ENCODE data around the gene HLA-DMA. TPM values are rescaled to one million over a fixed set of nuclear protein-coding genes. Genes with fewer than 3 reads are reported as not detected.

HLA-DMA gene
- total RNA-seq, 1 experiment from 2014 or later, result 451 TPM

DNA sequence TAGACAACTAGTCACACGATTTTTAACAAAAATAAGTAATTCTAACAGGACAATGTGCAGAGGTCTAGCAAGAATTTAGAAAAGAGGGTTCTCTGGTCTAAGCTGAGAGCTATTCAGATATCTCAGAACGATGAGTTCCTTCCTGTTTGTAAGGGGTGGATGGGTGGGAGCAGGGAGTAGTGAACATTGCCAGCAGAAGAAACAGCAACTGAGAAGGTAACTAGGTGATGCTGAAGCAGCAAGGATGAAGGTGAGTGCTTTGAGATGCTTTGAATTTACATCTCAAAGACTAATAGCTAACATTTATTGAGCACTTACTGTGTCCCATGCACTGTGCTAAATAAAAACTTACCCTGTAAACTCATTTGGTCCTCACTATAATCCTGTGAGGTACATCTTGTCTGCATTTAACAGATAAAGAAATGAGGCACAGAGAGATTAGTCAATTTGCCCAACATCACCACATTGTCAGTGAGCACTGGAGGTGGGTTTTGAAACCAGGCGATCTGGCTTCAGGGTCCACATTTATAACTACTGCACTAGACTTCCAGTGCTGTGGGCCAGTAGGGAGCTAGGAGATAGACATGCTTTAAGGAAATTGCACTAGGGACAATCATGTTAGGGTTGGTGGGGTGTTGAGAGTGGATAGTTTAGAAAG is 31.2 kb upstream of the HLA-DMA start:
- Histone ChIP-seq H2AFZ (ENCODE audit: low read length) (no peak overlapping the region), H4K20me1 (ENCODE audit: insufficient read depth, low read depth, low read length) (peaks cover 30% of the 10 kb centered on the region), H3K9ac (ENCODE audit: low read length) (no peak overlapping the region), H3K79me2 (ENCODE audit: low read length) (no peaks in the 10 kb centered on the region), H3K4me3 (ENCODE audit: low read length) (no peak overlapping the region), H3K9me2 (replicated peaks; ENCODE audit: insufficient read depth, low read length) (no peaks in the 10 kb centered on the region), H3K4me1 (ENCODE audit: low read length) (peaks cover 33% of the 10 kb centered on the region), H3K4me2 (ENCODE audit: low read depth, low read length, poor library complexity, severe bottlenecking) (no peak overlapping the region), H3K36me3 (ENCODE audit: insufficient read depth, low read length) (peaks cover 24% of the 10 kb centered on the region), H3K27me3 (ENCODE audit: low read length) (no peaks in the 10 kb centered on the region), H3K27ac (ENCODE audit: low read length) (peak overlapping the region; percentile 56), H3K9me3 (ENCODE audit: low read length) (no peaks in the 10 kb centered on the region)
- DNase-seq, result peak; percentile 66

DNA sequence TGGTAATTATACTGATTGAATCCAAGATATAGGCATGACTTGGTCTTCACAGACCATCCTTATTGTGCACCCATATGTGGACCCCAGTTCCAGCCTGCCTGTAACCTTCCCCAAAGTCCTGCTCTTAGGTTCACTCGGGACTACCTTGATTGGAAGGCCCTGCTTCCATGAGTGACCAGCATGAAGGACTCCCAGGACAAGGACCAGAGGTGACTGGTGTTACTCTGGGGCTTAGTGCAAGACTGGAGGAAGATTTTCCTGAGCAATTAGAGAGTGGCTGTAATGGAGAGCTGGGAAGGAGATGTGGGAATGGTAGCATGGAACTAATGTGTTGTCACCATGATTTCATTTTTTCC is 30.6 kb upstream of the HLA-DMA start:
- Histone ChIP-seq H4K20me1 (ENCODE audit: insufficient read depth, low read depth, low read length) (peaks cover 33% of the 10 kb centered on the region), H3K36me3 (ENCODE audit: insufficient read depth, low read length) (peaks cover 29% of the 10 kb centered on the region)

DNA sequence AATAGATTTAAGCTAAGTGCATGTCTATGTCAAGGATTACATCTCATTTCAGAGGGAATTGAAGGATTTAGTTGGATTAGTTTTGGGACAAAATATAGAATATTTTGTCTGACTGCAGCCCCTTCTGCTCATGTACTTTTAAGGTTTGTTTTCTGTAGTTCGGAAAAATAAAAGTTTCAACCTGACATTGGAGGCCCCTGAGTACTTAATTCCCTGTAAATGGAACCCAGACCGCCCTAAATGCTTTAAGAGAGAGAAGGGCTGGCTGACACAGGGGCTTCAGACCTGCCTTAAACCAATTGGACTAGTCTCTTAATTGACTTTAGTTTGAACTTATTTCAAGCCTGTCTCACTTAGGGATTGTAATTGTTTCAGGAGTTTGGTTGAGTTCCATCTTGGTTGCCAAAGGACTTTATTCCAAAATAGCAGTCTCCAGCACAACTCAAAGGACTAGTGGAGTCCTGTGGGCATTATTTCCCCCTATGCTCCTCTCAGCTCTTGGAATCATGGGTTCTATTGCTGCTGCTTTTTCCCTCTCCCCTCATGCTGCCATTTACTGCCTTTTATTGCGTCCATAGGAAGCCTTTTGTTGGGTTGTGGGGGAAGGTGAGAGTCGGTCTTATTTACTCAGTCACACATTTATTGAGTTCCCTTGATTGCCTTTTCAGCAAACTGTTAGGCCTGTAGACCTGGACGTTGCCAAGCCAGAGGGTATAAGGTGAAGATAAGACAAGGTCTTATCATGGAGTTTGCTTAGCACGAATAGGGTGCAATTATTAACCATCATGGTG is 30.0 kb upstream of the HLA-DMA start:
- Histone ChIP-seq H4K20me1 (ENCODE audit: insufficient read depth, low read depth, low read length) (peaks cover 39% of the 10 kb centered on the region), H3K9ac (ENCODE audit: low read length) (no peak overlapping the region), H3K4me3 (ENCODE audit: low read length) (no peak overlapping the region), H2AFZ (ENCODE audit: low read length) (no peak overlapping the region), H3K27ac (ENCODE audit: low read length) (peak overlapping the region; percentile 56), H3K79me2 (ENCODE audit: low read length) (no peaks in the 10 kb centered on the region), H3K4me1 (ENCODE audit: low read length) (peaks cover 33% of the 10 kb centered on the region), H3K36me3 (ENCODE audit: insufficient read depth, low read length) (peaks cover 35% of the 10 kb centered on the region), H3K27me3 (ENCODE audit: low read length) (no peaks in the 10 kb centered on the region), H3K9me3 (ENCODE audit: low read length) (no peaks in the 10 kb centered on the region), H3K9me2 (replicated peaks; ENCODE audit: insufficient read depth, low read length) (no peaks in the 10 kb centered on the region), H3K4me2 (ENCODE audit: low read depth, low read length, poor library complexity, severe bottlenecking) (no peak overlapping the region)
- peak; percentile 73 for DNase-seq

More for the DNA sequence above, 30.6 kb upstream of the HLA-DMA start:
- H3K9ac ChIP-seq (ENCODE audit: low read length), result no peak overlapping the region
- peak; percentile 65 for DNase-seq
- no peaks in the 10 kb centered on the region for H3K9me2 ChIP-seq (replicated peaks; ENCODE audit: insufficient read depth, low read length)
- H3K27ac ChIP-seq (ENCODE audit: low read length), result peak overlapping the region; percentile 56
- no peaks in the 10 kb centered on the region for H3K27me3 ChIP-seq (ENCODE audit: low read length)
- no peak overlapping the region for H3K4me3 ChIP-seq (ENCODE audit: low read length)
- H2AFZ ChIP-seq (ENCODE audit: low read length), result no peak overlapping the region
- no peaks in the 10 kb centered on the region for H3K9me3 ChIP-seq (ENCODE audit: low read length)
- H3K4me1 ChIP-seq (ENCODE audit: low read length), result peaks cover 33% of the 10 kb centered on the region
- no peak overlapping the region for H3K4me2 ChIP-seq (ENCODE audit: low read depth, low read length, poor library complexity, severe bottlenecking)
- H3K79me2 ChIP-seq (ENCODE audit: low read length), result no peaks in the 10 kb centered on the region

DNA sequence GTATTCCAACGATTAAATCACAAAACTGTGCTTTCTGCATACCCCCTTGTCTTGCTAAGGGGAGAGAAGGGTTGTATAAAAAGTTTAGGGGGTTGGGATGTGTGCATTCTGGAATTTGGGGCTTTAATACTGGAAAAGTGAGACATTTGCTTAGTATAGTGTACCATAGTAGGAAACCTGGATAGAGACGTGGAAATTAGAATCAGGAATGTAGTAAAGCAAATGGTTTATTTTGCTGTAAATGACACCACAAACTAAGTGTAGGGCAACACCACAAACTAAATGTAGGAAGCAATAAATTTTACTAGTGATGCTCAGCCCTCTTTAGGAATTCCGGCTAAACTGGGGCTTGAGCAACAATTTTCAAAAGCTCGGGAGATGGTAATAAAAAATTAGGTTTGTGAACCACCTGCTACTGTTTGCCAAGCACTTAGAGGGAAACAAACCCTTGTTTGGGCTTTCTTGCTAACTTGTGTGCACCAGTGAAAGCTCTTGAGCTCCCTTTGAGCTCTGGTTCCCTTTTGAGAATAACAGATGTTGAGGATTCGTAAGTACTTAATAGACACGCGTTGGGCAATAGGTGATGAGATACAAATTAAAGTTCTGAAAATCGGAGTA is 29.3 kb upstream of the HLA-DMA start:
- H3K9me2 ChIP-seq (replicated peaks; ENCODE audit: insufficient read depth, low read length), result no peaks in the 10 kb centered on the region
- H3K9me3 ChIP-seq (ENCODE audit: low read length), result no peaks in the 10 kb centered on the region
- peaks cover 42% of the 10 kb centered on the region for H3K36me3 ChIP-seq (ENCODE audit: insufficient read depth, low read length)
- peak overlapping the region; percentile 56 for H3K27ac ChIP-seq (ENCODE audit: low read length)
- no peak overlapping the region for H3K4me3 ChIP-seq (ENCODE audit: low read length)
- H2AFZ ChIP-seq (ENCODE audit: low read length), result no peak overlapping the region
- H3K27me3 ChIP-seq (ENCODE audit: low read length), result no peaks in the 10 kb centered on the region
- H3K9ac ChIP-seq (ENCODE audit: low read length), result no peak overlapping the region
- H3K79me2 ChIP-seq (ENCODE audit: low read length), result peaks cover 6% of the 10 kb centered on the region; the same call in 1 of the 2 replicates
- H3K4me1 ChIP-seq (ENCODE audit: low read length), result peaks cover 39% of the 10 kb centered on the region
- peaks cover 46% of the 10 kb centered on the region for H4K20me1 ChIP-seq (ENCODE audit: insufficient read depth, low read depth, low read length)
- DNase-seq, result peak; percentile 85
- no peak overlapping the region for H3K4me2 ChIP-seq (ENCODE audit: low read depth, low read length, poor library complexity, severe bottlenecking)

DNA sequence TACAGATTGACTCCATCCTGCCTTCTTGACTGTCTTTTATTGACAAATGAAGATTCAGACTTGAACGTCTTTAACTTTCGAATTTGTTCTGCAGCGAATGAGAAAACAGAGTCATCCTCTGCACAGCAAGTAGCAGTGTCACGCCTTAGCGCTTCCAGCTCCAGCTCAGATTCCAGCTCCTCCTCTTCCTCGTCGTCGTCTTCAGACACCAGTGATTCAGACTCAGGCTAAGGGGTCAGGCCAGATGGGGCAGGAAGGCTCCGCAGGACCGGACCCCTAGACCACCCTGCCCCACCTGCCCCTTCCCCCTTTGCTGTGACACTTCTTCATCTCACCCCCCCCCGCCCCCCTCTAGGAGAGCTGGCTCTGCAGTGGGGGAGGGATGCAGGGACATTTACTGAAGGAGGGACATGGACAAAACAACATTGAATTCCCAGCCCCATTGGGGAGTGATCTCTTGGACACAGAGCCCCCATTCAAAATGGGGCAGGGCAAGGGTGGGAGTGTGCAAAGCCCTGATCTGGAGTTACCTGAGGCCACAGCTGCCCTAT is 27.7 kb upstream of the HLA-DMA start:
- peak; percentile 57 for DNase-seq
- Histone ChIP-seq H3K4me1 (ENCODE audit: low read length) (peaks cover 53% of the 10 kb centered on the region), H3K9me3 (ENCODE audit: low read length) (no peaks in the 10 kb centered on the region), H3K27ac (ENCODE audit: low read length) (no peak overlapping the region), H2AFZ (ENCODE audit: low read length) (no peak overlapping the region), H3K27me3 (ENCODE audit: low read length) (no peaks in the 10 kb centered on the region), H3K4me3 (ENCODE audit: low read length) (no peak overlapping the region), H3K9ac (ENCODE audit: low read length) (no peak overlapping the region), H3K4me2 (ENCODE audit: low read depth, low read length, poor library complexity, severe bottlenecking) (no peak overlapping the region), H3K79me2 (ENCODE audit: low read length) (peaks cover 20% of the 10 kb centered on the region), H3K9me2 (replicated peaks; ENCODE audit: insufficient read depth, low read length) (no peaks in the 10 kb centered on the region), H4K20me1 (ENCODE audit: insufficient read depth, low read depth, low read length) (peaks cover 63% of the 10 kb centered on the region), H3K36me3 (ENCODE audit: insufficient read depth, low read length) (peaks cover 58% of the 10 kb centered on the region)

DNA sequence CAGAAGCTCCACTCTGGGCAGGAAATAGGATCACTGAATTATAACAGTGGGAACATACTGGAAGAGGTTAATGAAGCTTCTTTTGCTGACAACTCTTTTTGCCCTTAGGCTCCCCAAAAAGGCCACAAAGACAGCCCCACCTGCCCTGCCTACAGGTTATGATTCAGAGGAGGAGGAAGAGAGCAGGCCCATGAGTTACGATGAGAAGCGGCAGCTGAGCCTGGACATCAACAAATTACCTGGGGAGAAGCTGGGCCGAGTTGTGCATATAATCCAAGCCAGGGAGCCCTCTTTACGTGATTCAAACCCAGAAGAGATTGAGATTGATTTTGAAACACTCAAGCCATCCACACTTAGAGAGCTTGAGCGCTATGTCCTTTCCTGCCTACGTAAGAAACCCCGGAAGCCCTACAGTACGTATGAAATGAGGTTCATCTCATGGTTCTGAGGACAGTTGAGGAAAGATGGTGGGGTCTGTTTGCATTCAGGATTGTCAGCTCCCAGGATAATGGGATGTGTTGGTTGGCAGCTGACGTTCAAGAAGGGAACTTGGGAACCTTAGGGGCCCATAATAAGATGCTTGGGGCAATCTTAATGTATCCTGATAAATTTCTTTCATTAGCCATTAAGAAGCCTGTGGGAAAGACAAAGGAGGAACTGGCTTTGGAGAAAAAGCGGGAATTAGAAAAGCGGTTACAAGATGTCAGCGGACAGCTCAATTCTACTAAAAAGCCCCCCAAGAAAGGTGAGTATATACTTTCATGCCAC is 27.0 kb upstream of the HLA-DMA start:
- no peak overlapping the region for H3K27ac ChIP-seq (ENCODE audit: low read length)
- no peak overlapping the region for H3K4me3 ChIP-seq (ENCODE audit: low read length)

DNA sequence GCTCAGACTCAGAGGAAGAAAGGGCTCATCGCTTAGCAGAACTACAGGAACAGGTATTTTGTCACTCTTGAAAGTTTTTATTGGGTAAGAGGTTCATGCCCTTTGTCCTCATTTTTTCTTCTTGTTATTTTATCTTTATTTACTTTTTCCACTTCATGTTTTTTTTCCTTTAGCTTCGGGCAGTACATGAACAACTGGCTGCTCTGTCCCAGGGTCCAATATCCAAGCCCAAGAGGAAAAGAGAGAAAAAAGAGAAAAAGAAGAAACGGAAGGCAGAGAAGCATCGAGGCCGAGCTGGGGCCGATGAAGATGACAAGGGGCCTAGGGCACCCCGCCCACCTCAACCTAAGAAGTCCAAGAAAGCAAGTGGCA is 25.0 kb upstream of the HLA-DMA start:
- no peaks in the 10 kb centered on the region for H3K9me2 ChIP-seq (replicated peaks; ENCODE audit: insufficient read depth, low read length)
- H3K9ac ChIP-seq (ENCODE audit: low read length), result no peak overlapping the region
- peaks cover 84% of the 10 kb centered on the region for H3K36me3 ChIP-seq (ENCODE audit: insufficient read depth, low read length)
- no peak for DNase-seq
- H2AFZ ChIP-seq (ENCODE audit: low read length), result no peak overlapping the region
- no peaks in the 10 kb centered on the region for H3K9me3 ChIP-seq (ENCODE audit: low read length)
- H3K79me2 ChIP-seq (ENCODE audit: low read length), result peaks cover 46% of the 10 kb centered on the region
- peaks cover 62% of the 10 kb centered on the region for H3K4me1 ChIP-seq (ENCODE audit: low read length)
- H3K27me3 ChIP-seq (ENCODE audit: low read length), result no peaks in the 10 kb centered on the region
- peaks cover 88% of the 10 kb centered on the region for H4K20me1 ChIP-seq (ENCODE audit: insufficient read depth, low read depth, low read length)
- H3K27ac ChIP-seq (ENCODE audit: low read length), result no peak overlapping the region
- no peak overlapping the region for H3K4me2 ChIP-seq (ENCODE audit: low read depth, low read length, poor library complexity, severe bottlenecking)
- H3K4me3 ChIP-seq (ENCODE audit: low read length), result no peak overlapping the region

More for the DNA sequence above, 27.0 kb upstream of the HLA-DMA start:
- Histone ChIP-seq H2AFZ (ENCODE audit: low read length) (no peak overlapping the region), H3K4me2 (ENCODE audit: low read depth, low read length, poor library complexity, severe bottlenecking) (no peak overlapping the region), H3K27me3 (ENCODE audit: low read length) (no peaks in the 10 kb centered on the region), H3K4me1 (ENCODE audit: low read length) (peaks cover 60% of the 10 kb centered on the region), H4K20me1 (ENCODE audit: insufficient read depth, low read depth, low read length) (peaks cover 69% of the 10 kb centered on the region), H3K9ac (ENCODE audit: low read length) (no peak overlapping the region), H3K79me2 (ENCODE audit: low read length) (peaks cover 27% of the 10 kb centered on the region), H3K9me3 (ENCODE audit: low read length) (no peaks in the 10 kb centered on the region), H3K9me2 (replicated peaks; ENCODE audit: insufficient read depth, low read length) (no peaks in the 10 kb centered on the region), H3K36me3 (ENCODE audit: insufficient read depth, low read length) (peaks cover 65% of the 10 kb centered on the region)
- no peak for DNase-seq

Data from Karpas-422 (cell line).